ENCODE measurements around the gene PTGER2. TPM values are rescaled to one million over a fixed set of nuclear protein-coding genes. Genes with fewer than 3 reads are reported as not detected.

Gene PTGER2
- total RNA-seq, 1 experiment from 2014 or later = not detected

- peak; percentile 30 for DNase-seq (ENCODE audit: low read depth)
These were observed 55.2 kb downstream of the PTGER2 start for GRCh38 chr14:52369305-52369801.

- DNase-seq (ENCODE audit: low read depth) = no peak
These were observed 56.4 kb downstream of the PTGER2 start for GRCh38 chr14:52370406-52370935.

DNA sequence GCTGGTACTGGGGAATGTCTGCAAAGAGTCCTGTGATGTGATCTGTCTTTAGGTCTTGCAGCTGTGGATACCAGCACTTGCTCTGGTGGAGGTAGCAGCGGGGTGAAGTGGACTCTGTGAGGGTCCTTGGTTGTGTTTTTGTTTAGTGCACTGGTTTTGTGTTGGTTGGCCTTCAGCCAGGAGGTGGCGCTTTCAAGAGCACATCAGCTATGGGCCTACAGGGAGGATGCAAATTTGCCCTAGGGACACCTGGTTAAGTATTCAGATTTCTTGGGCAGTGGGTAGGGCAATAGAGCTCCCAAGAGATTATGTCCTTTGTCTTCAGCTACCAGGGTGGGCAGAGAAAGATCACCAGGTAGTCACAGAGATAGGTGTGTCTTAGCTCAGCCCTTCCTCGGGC is 63.8 kb downstream of the PTGER2 start:
- DNase-seq (ENCODE audit: low read depth) = no peak

Other genes with a start within 250 kb of the PTGER2 start
- 1.6 and 2.2 TPM in 2 replicates for gene NID2, start 245.3 kb upstream of the PTGER2 start, total RNA-seq (2014; rRNA removed; shearing (Covaris generic))
- gene PTGDR, start 46.6 kb upstream of the PTGER2 start, total RNA-seq (2014; rRNA removed; shearing (Covaris generic)) = not detected in 2 replicates
- 1.8 and 2.4 TPM in 2 replicates for gene TXNDC16, start 238.2 kb downstream of the PTGER2 start, total RNA-seq (2014; rRNA removed; shearing (Covaris generic))
- gene GPR137C, start 238.5 kb downstream of the PTGER2 start, total RNA-seq (2014; rRNA removed; shearing (Covaris generic)) = 0.16 and 0.20 TPM in 2 replicates